Measurements from ENCODE around the gene S100A7A.

- TF ChIP-seq, protein P1, sequence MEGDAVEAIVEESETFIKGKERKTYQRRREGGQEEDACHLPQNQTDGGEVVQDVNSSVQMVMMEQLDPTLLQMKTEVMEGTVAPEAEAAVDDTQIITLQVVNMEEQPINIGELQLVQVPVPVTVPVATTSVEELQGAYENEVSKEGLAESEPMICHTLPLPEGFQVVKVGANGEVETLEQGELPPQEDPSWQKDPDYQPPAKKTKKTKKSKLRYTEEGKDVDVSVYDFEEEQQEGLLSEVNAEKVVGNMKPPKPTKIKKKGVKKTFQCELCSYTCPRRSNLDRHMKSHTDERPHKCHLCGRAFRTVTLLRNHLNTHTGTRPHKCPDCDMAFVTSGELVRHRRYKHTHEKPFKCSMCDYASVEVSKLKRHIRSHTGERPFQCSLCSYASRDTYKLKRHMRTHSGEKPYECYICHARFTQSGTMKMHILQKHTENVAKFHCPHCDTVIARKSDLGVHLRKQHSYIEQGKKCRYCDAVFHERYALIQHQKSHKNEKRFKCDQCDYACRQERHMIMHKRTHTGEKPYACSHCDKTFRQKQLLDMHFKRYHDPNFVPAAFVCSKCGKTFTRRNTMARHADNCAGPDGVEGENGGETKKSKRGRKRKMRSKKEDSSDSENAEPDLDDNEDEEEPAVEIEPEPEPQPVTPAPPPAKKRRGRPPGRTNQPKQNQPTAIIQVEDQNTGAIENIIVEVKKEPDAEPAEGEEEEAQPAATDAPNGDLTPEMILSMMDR (conservative IDR thresholded peaks at IDR 0.05): no peak
- no peak for TF ChIP-seq ZFX (IDR thresholded peaks at IDR 0.05)
Measured at GRCh38 chr1:153470707-153471106, 54.4 kb downstream of the S100A7A start.
